Calu3 (cell line): Measurements from ENCODE around the gene XPR1. TPM values are rescaled to one million over a fixed set of nuclear protein-coding genes. Genes with fewer than 3 reads are reported as not detected.

Source experiments
- BruUV-seq: library from RNA; stranded (reverse); fragments of 400-500 nt; replicated peaks from 2 replicates; lab custom pipeline; 2021; lab: Mats Ljungman, UMichigan
- CTCF ChIA-PET: fragments of 300-600 bp; sonication (Branson Sonifier 250); formaldehyde crosslinking; loops from one replicate; lab custom pipeline; 2022; ENCODE audit warnings: antibody characterized with exemption; lab: Charles Lee
- DNase-seq: peaks from one replicate; pipeline ENCODE4 v3.0.0; 2022
- H3K27ac Mint-ChIP-seq: one replicate; pipeline ENCODE4 v1.8.0; 2022; ENCODE audit warnings: mixed read lengths; ENCODE audit not compliant: unreplicated experiment
- H3K27me3 Mint-ChIP-seq: one replicate; pipeline ENCODE4 v1.8.0; 2022; ENCODE audit warnings: mixed read lengths; ENCODE audit not compliant: unreplicated experiment
- H3K36me3 Mint-ChIP-seq: one replicate; pipeline ENCODE4 v1.8.0; 2022; ENCODE audit warnings: mild to moderate bottlenecking, moderate library complexity, mixed read lengths; ENCODE audit not compliant: insufficient read depth, unreplicated experiment
- H3K4me1 Mint-ChIP-seq: one replicate; pipeline ENCODE4 v1.8.0; 2022; ENCODE audit warnings: mild to moderate bottlenecking, low read depth, mixed read lengths; ENCODE audit not compliant: unreplicated experiment
- H3K4me3 Mint-ChIP-seq: one replicate; pipeline ENCODE4 v1.8.0; 2022; ENCODE audit warnings: mild to moderate bottlenecking, low read depth, moderate library complexity, mixed read lengths; ENCODE audit not compliant: unreplicated experiment
- H3K9me3 Mint-ChIP-seq: one replicate; pipeline ENCODE4 v1.8.0; 2022; ENCODE audit warnings: low read depth, mixed read lengths; ENCODE audit not compliant: unreplicated experiment
- intact Hi-C: fragments of 100-400 bp; cut with micrococcal nuclease; formaldehyde crosslinking; loops from one replicate; pipeline ENCODE4 v1.10.0; 2022; ENCODE audit not compliant: unreplicated experiment
- total RNA-seq: library from RNA; stranded (reverse); gene quantifications from 2 replicates; pipeline ENCODE4 v1.2.3, GENCODE V29; 2022
- TF ChIP-seq, protein P1 (sequence below): fragments of 200-600 bp; IDR thresholded peaks from one replicate; pipeline ENCODE4 v1.8.0; 2022; ENCODE audit warnings: antibody characterized with exemption; ENCODE audit not compliant: unreplicated experiment

The XPR1 gene
- total RNA-seq, 1 experiment from 2014 or later: 44.5 TPM

DNA sequence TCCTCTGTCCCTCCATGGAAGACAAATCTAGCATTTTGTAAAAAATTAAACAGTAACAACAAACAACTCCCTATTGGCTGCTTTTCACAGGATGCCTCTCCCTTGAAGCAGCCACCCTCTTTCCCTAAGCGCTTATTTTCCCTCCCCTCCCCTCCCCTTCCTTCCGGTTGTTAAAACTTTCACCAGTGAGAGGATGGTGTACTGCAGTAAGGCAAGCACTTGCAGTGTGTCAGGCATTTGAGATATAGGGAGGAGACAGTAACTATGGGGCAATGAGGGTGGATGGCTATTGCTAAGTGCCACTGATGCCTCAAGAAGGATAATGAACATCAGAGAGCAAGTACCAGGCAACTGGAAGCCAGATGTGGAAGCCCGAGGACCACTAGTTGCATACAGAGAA lies 261.8 kb downstream of the XPR1 start:
- no peaks in the 10 kb centered on the region for H3K36me3 Mint-ChIP-seq
- no peak overlapping the region for H3K4me3 Mint-ChIP-seq
- no peaks in the 10 kb centered on the region for H3K9me3 Mint-ChIP-seq
- intact Hi-C loops: no loop called here
- DNase-seq: no peak
- CTCF ChIA-PET: no interaction called here
- no peak overlapping the region for H3K27ac Mint-ChIP-seq
- H3K4me1 Mint-ChIP-seq: no peaks in the 10 kb centered on the region
- no peaks in the 10 kb centered on the region for H3K27me3 Mint-ChIP-seq
- TF ChIP-seq, protein P1, sequence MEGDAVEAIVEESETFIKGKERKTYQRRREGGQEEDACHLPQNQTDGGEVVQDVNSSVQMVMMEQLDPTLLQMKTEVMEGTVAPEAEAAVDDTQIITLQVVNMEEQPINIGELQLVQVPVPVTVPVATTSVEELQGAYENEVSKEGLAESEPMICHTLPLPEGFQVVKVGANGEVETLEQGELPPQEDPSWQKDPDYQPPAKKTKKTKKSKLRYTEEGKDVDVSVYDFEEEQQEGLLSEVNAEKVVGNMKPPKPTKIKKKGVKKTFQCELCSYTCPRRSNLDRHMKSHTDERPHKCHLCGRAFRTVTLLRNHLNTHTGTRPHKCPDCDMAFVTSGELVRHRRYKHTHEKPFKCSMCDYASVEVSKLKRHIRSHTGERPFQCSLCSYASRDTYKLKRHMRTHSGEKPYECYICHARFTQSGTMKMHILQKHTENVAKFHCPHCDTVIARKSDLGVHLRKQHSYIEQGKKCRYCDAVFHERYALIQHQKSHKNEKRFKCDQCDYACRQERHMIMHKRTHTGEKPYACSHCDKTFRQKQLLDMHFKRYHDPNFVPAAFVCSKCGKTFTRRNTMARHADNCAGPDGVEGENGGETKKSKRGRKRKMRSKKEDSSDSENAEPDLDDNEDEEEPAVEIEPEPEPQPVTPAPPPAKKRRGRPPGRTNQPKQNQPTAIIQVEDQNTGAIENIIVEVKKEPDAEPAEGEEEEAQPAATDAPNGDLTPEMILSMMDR: no peak
- BruUV-seq: no TSS peak

DNA sequence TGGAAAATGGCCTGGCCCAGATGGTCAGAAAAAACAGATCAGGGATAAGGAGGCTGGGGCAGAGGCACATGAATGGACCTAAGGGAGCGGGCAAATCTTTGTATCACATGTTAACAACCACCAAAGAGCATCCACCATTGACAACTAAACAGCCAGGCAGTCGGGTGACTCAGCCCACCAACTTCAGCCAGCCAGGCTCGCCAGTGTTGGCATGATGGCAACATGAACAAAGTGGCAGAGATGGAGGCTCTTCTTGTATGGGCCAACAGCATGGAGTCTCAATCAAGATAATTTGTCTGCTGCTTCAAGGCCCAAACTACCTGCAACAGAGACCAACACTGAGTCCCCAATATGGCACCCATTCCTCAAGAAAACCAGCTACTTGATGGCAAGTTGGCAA lies 264.3 kb downstream of the XPR1 start:
- DNase-seq: no peak
- Mint-ChIP-seq H3K4me3 (no peak overlapping the region), H3K9me3 (no peaks in the 10 kb centered on the region), H3K27ac (no peak overlapping the region), H3K4me1 (no peaks in the 10 kb centered on the region), H3K36me3 (no peaks in the 10 kb centered on the region), H3K27me3 (no peaks in the 10 kb centered on the region)
- no TSS peak for BruUV-seq
- intact Hi-C loops: no loop called here
- TF ChIP-seq, protein P1: no peak
- CTCF ChIA-PET: no interaction called here

DNA sequence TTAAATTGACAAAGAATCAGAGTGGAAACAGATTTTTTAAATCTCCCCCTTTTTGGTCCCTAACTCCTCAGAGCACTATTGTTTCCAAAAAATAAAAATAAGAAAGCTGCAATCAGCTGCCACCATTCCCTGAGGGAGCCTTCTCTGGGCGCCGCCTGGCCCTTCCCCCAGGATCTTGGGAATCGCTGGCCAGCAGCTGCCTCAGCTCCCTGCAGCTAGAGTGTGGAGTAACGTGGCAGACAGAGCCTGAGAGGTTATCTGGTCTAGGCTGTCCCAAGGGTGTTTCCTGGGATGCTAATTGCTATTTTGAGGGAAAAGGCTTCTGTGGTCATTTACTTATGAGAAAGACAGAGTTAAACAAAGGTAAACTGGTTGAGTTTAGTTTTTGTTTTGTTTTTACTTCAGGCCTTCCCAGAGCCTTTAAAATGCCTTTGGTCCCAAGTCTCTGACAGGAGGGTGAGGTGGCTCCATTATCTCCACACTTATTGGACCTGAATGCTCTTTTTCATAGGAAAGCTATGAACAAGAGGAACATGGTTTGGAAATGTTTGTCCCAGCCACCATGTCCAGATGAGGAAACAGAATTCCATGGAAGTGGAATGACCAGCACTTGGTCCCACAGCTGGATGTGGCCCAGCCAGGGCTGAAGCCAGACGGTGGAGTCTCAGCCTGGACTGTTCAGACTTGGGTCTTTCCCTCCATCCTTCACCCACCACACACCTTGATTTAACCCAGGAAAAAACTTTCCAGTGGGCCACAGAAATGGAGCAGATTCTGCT lies 266.8 kb downstream of the XPR1 start:
- no peaks in the 10 kb centered on the region for H3K27me3 Mint-ChIP-seq
- no peaks in the 10 kb centered on the region for H3K9me3 Mint-ChIP-seq
- CTCF ChIA-PET: no interaction called here
- no peak for DNase-seq
- H3K4me1 Mint-ChIP-seq: no peaks in the 10 kb centered on the region
- H3K27ac Mint-ChIP-seq: no peak overlapping the region
- BruUV-seq: no TSS peak
- no peak overlapping the region for H3K4me3 Mint-ChIP-seq
- TF ChIP-seq, protein P1: no peak
- intact Hi-C loops: no loop called here
- no peaks in the 10 kb centered on the region for H3K36me3 Mint-ChIP-seq

DNA sequence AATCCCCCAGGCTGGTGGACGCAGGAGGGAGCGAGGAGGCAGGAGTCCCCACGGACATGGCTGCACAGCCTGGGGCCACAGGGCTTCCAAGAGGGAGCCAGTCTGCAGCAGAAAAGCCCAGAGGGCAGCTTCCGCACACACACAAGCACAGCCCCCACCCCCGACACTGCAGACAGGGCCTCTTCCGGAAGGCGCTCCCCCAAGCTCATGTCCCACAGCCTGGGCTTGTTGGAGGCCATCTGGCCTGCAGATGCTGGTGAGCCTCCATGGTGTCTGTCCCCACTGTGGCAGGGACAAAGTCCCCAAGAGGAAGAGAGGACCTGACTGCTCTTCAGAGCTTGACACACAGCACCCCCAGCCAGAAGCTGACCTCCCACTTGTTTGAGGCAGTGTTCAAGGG lies 267.4 kb downstream of the XPR1 start:
- BruUV-seq: no TSS peak
- TF ChIP-seq, protein P1: no peak
- Mint-ChIP-seq H3K27ac (no peak overlapping the region), H3K4me3 (no peak overlapping the region), H3K9me3 (no peaks in the 10 kb centered on the region), H3K36me3 (no peaks in the 10 kb centered on the region), H3K27me3 (no peaks in the 10 kb centered on the region), H3K4me1 (no peaks in the 10 kb centered on the region)
- intact Hi-C loops: no loop called here
- DNase-seq: no peak
- CTCF ChIA-PET: no interaction called here
